Vagina (tissue), 2 donors: ENCODE measurements around the gene RFESD. TPM values are rescaled to one million over a fixed set of nuclear protein-coding genes. Genes with fewer than 3 reads are reported as not detected.

Source experiments
- DNase-seq, 2 donors: peaks; one replicate each; pipeline ENCODE4 v3.0.0-alpha.2; 2017; ENCODE audit errors: extremely low spot score in 2 of 2
- H3K27ac ChIP-seq: fragments of 200-600 bp; sonication (generic); one replicate; pipeline ENCODE4 v1.5.1; 2019
- H3K27me3 ChIP-seq: fragments of 200-600 bp; sonication (generic); one replicate; pipeline ENCODE4 v1.5.1; 2019
- H3K36me3 ChIP-seq, 2 donors: fragments of 200-600 bp; sonication (generic); one replicate each; pipeline ENCODE4 v1.5.1; 2017 to 2019
- H3K4me1 ChIP-seq: fragments of 200-600 bp; sonication (generic); one replicate; pipeline ENCODE4 v1.5.1; 2019
- H3K4me3 ChIP-seq, 2 donors: fragments of 200-600 bp; sonication (generic); 1 replicate in 1 of 2; 2 replicates in 1 of 2; pipeline ENCODE4 v1.5.1; 2016 to 2019
- H3K9me3 ChIP-seq: fragments of 200-600 bp; sonication (generic); one replicate; pipeline ENCODE4 v1.5.1; 2019
- CTCF ChIP-seq, 3 experiments: fragments of 450-650 bp in 2 of 3; fragments of 200-600 bp in 1 of 3; sonication (generic) in 1 of 3; IDR thresholded peaks; one replicate each; pipeline ENCODE4 v1.5.1; 2017 to 2019; ENCODE audit warnings: antibody characterized with exemption in 3 of 3, mild to moderate bottlenecking in 2 of 3, moderate library complexity in 2 of 3
- POLR2A ChIP-seq, 2 donors: fragments of 450-650 bp; IDR thresholded peaks; one replicate each; pipeline ENCODE4 v1.6.1; 2017; ENCODE audit warnings: antibody characterized with exemption in 2 of 2, mild to moderate bottlenecking in 2 of 2, moderate library complexity in 2 of 2
- POLR2AphosphoS5 ChIP-seq, 2 donors: sonication (generic); formaldehyde crosslinking; IDR thresholded peaks; one replicate each; pipeline ENCODE4 v1.9.0; 2017; ENCODE audit warnings: antibody characterized with exemption in 2 of 2, mild to moderate bottlenecking in 2 of 2, low read depth in 1 of 2; ENCODE audit not compliant: insufficient read depth in 1 of 2
- intact Hi-C: fragments of 100-400 bp; cut with DNase I; formaldehyde crosslinking; loops from one replicate; pipeline ENCODE4 v1.15.1; 2023
- total RNA-seq: library from RNA; depleted of rRNA; stranded (reverse); fragments of >200 nt; gene quantifications from one replicate; pipeline ENCODE4 v1.2.3, GENCODE V29; 2016

The RFESD gene
- total RNA-seq, 1 donor from 2014 or later = 1.2 TPM

DNA sequence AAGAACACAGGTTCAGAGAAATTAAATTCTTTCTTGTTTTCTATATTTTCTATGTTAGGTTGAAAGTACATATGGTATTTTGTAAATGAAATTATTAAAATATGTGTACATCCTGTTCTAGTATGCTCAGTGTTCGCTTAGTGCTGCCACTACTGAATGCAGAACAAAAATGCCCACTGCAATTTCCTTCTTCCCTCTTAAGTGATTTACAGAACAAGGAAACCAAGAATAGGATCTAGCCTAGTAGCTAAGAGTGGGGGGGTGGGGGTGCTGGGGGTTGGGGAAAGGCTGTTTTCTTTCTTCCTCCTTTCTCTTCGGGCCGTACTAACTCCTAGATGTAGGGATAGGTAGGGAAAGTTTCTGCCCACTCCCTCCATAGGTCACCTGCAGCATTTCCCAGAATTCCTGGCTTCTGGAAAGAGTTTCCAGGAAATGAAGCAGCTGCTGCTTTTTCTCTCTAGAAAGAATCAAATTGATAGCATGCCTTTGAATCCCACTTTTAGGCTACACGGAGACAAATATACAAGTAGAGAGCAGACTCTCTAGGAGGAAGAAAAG, 20.6 kb downstream of the RFESD start:
- Histone ChIP-seq H3K4me3 (no peak overlapping the region), H3K36me3 (no peaks in the 10 kb centered on the region), H3K4me1 (peaks cover 4% of the 10 kb centered on the region), H3K9me3 (no peaks in the 10 kb centered on the region), H3K27ac (no peak overlapping the region), H3K27me3 (no peaks in the 10 kb centered on the region)
- DNase-seq = no peak
- intact Hi-C loops = loop anchor here (5.0 kb wide), 1 partner anchor 110 kb away; no protein-coding TSS in a partner anchor
- TF ChIP-seq POLR2A (IDR thresholded peaks at IDR 0.05) = no peak
- TF ChIP-seq POLR2AphosphoS5 (IDR thresholded peaks at IDR 0.05; ENCODE audit: insufficient read depth in 1 of 2, low read depth in 1 of 2) = no peak
- no peak for TF ChIP-seq CTCF (IDR thresholded peaks at IDR 0.05)

DNA sequence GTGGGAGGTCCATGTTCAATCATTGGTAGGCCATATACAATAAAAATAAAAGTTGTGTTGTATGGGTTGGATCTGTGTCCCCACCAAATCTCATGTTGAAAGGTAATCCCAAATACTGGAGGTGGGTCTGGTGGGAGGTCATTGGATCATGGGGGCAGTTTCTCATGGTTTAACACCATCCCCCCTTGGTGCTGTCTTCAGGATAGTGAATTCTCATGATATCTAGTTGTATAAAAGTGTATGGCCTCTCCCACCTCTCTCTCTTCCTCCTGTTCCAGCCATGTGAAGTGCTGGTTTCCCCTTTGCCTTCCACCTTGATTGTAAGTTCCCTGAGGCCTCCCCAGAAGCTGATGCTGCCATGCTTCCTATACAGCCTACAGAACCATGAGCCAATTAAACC, 21.1 kb downstream of the RFESD start:
- intact Hi-C loops = loop anchor here (5.0 kb wide), 1 partner anchor 110 kb away; no protein-coding TSS in a partner anchor
- Histone ChIP-seq H3K27ac (no peak overlapping the region), H3K9me3 (no peaks in the 10 kb centered on the region), H3K36me3 (no peaks in the 10 kb centered on the region), H3K4me1 (peaks cover 4% of the 10 kb centered on the region), H3K27me3 (no peaks in the 10 kb centered on the region), H3K4me3 (no peak overlapping the region)
- DNase-seq = no peak
- TF ChIP-seq POLR2A (IDR thresholded peaks at IDR 0.05) (no peak), CTCF (IDR thresholded peaks at IDR 0.05) (no peak), POLR2AphosphoS5 (IDR thresholded peaks at IDR 0.05; ENCODE audit: insufficient read depth in 1 of 2, low read depth in 1 of 2) (no peak)

- TF ChIP-seq CTCF (IDR thresholded peaks at IDR 0.05) (no peak), POLR2A (IDR thresholded peaks at IDR 0.05) (no peak), POLR2AphosphoS5 (IDR thresholded peaks at IDR 0.05; ENCODE audit: insufficient read depth in 1 of 2, low read depth in 1 of 2) (no peak)
- Histone ChIP-seq H3K27ac (no peak overlapping the region), H3K9me3 (no peaks in the 10 kb centered on the region), H3K27me3 (no peaks in the 10 kb centered on the region), H3K4me1 (peaks cover 4% of the 10 kb centered on the region), H3K36me3 (no peaks in the 10 kb centered on the region), H3K4me3 (no peak overlapping the region)
- DNase-seq = no peak
- intact Hi-C loops = loop anchor here (5.0 kb wide), 1 partner anchor 109 kb away; no protein-coding TSS in a partner anchor
Measured at GRCh38 chr5:95668216-95668615, 21.6 kb downstream of the RFESD start.

- Histone ChIP-seq H3K4me1 (peaks cover 4% of the 10 kb centered on the region), H3K4me3 (no peak overlapping the region), H3K36me3 (no peaks in the 10 kb centered on the region), H3K27ac (no peak overlapping the region), H3K9me3 (no peaks in the 10 kb centered on the region), H3K27me3 (no peaks in the 10 kb centered on the region)
- intact Hi-C loops = loop anchor here (5.0 kb wide), 1 partner anchor 109 kb away; no protein-coding TSS in a partner anchor
- no peak for DNase-seq
- no peak for TF ChIP-seq POLR2AphosphoS5 (IDR thresholded peaks at IDR 0.05; ENCODE audit: insufficient read depth in 1 of 2, low read depth in 1 of 2)
- no peak for TF ChIP-seq CTCF (IDR thresholded peaks at IDR 0.05)
- TF ChIP-seq POLR2A (IDR thresholded peaks at IDR 0.05) = no peak
Measured at GRCh38 chr5:95668728-95669127, 22.2 kb downstream of the RFESD start.

DNA sequence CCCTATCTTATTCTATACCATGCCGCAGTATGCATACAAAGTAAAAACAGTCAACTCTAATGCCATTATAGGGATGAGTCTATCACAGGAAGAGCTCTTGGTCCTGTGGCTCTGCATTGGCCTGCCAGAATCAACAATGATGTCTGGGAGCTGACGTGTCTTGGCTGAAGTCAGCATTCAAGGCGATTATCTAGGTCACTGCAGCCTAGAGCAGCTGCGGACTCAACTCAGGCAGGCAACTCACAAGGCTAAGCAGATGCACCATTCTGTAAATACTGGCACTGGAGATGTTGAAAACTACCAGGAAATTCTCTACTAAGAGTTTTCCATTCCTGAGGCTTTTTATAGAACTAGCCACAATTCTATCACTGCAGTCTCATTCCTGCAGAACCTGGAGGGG, 23.0 kb downstream of the RFESD start:
- Histone ChIP-seq H3K27ac (peak overlapping the region; percentile 67), H3K9me3 (no peaks in the 10 kb centered on the region), H3K4me1 (peaks cover 4% of the 10 kb centered on the region), H3K4me3 (no peak overlapping the region), H3K36me3 (no peaks in the 10 kb centered on the region), H3K27me3 (no peaks in the 10 kb centered on the region)
- DNase-seq = peak in 1 of 2 donors; percentile 94
- TF ChIP-seq POLR2A (IDR thresholded peaks at IDR 0.05) (no peak), POLR2AphosphoS5 (IDR thresholded peaks at IDR 0.05; ENCODE audit: insufficient read depth in 1 of 2, low read depth in 1 of 2) (peak; percentile 25 to 40), CTCF (IDR thresholded peaks at IDR 0.05) (no peak)
- intact Hi-C loops = loop anchor here (5.0 kb wide), 1 partner anchor 108 kb away; no protein-coding TSS in a partner anchor
